GM23248 (cell line): ENCODE measurements around the gene COL8A1. TPM values are rescaled to one million over a fixed set of nuclear protein-coding genes. Genes with fewer than 3 reads are reported as not detected.

ENCODE experiments used
- DNase-seq: peaks from one replicate; pipeline ENCODE4 v3.0.0-alpha.2; 2015
- H2AFZ ChIP-seq: fragments of 200-600 bp; sonication (generic); 2 replicates; pipeline ENCODE4 v1.6.1; 2016; ENCODE audit warnings: antibody characterized with exemption
- H3F3A ChIP-seq: fragments of 200-600 bp; sonication (generic); 2 replicates; pipeline ENCODE4 v1.6.1; 2016; ENCODE audit warnings: mild to moderate bottlenecking, antibody characterized with exemption, mixed run types; ENCODE audit not compliant: insufficient read depth
- H3K27ac ChIP-seq: fragments of 200-600 bp; sonication (generic); 2 replicates; pipeline ENCODE4 v1.5.1; 2016; ENCODE audit warnings: mild to moderate bottlenecking
- H3K27me3 ChIP-seq: fragments of 200-600 bp; sonication (generic); replicated peaks from 2 replicates; pipeline ENCODE4 v1.6.1; 2016; ENCODE audit warnings: mild to moderate bottlenecking; ENCODE audit not compliant: insufficient read depth
- H3K36me3 ChIP-seq: fragments of 200-600 bp; sonication (generic); 2 replicates; pipeline ENCODE4 v1.6.1; 2016; ENCODE audit warnings: low read depth, mild to moderate bottlenecking
- H3K4me1 ChIP-seq: fragments of 200-600 bp; sonication (generic); 2 replicates; pipeline ENCODE4 v1.6.1; 2016; ENCODE audit warnings: mild to moderate bottlenecking; ENCODE audit not compliant: insufficient read depth
- H3K4me2 ChIP-seq: fragments of 200-600 bp; sonication (generic); one replicate; pipeline ENCODE4 v1.6.1; 2016; ENCODE audit warnings: mild to moderate bottlenecking; ENCODE audit not compliant: unreplicated experiment
- H3K4me3 ChIP-seq: fragments of 200-600 bp; sonication (generic); 2 replicates; pipeline ENCODE4 v1.5.1; 2016; ENCODE audit warnings: mild to moderate bottlenecking
- H3K79me2 ChIP-seq: fragments of 200-600 bp; sonication (generic); 2 replicates; pipeline ENCODE4 v1.6.1; 2016; ENCODE audit warnings: mild to moderate bottlenecking; ENCODE audit not compliant: insufficient read depth
- H3K9ac ChIP-seq: fragments of 200-600 bp; sonication (generic); 2 replicates; pipeline ENCODE4 v1.6.1; 2016; ENCODE audit warnings: mild to moderate bottlenecking
- H3K9me2 ChIP-seq: fragments of 200-600 bp; sonication (generic); 2 replicates; pipeline ENCODE4 v1.6.1; 2016; ENCODE audit warnings: mixed run types, mild to moderate bottlenecking, moderate library complexity; ENCODE audit not compliant: insufficient read depth
- H3K9me3 ChIP-seq: fragments of 200-600 bp; sonication (generic); one replicate; pipeline ENCODE4 v1.6.1; 2017; ENCODE audit warnings: low read depth
- H4K20me1 ChIP-seq: fragments of 200-600 bp; sonication (generic); 2 replicates; pipeline ENCODE4 v1.6.0; 2016; ENCODE audit not compliant: insufficient read depth
- EZH2 ChIP-seq: fragments of 200-600 bp; sonication (generic); IDR thresholded peaks from 2 replicates; pipeline ENCODE4 v1.6.1; 2018; ENCODE audit warnings: antibody characterized with exemption, mild to moderate bottlenecking; ENCODE audit not compliant: insufficient read depth, poor library complexity, severe bottlenecking
- EZH2phosphoT487 ChIP-seq: fragments of 200-600 bp; sonication (generic); IDR thresholded peaks from 2 replicates; pipeline ENCODE4 v1.6.1; 2018; ENCODE audit warnings: antibody characterized with exemption, moderate library complexity, mild to moderate bottlenecking, low read depth; ENCODE audit not compliant: insufficient read depth
- WGBS, 2 experiments: methylation state at CpG; one replicate each; pipeline ENCODE4 v1.1.6; 2015 to 2017; ENCODE audit warnings: low lambda C conversion rate in 2 of 2, low coverage in 1 of 2; ENCODE audit errors: missing lambda C conversion rate in 2 of 2; 5-methylcytosine and 5-hydroxymethylcytosine counted together
- in situ Hi-C: fragments of 300-500 bp; cut with MboI; formaldehyde crosslinking; loops from 2 replicates; pipeline ENCODE4 v1.15.0; 2020
- polyA plus RNA-seq: library from polyadenylated mRNA; unstranded; fragments of >200 nt; fragmentation: Nextera tagmentation; extraction: Ambion mirVana; gene quantifications from 2 replicates; pipeline ENCODE4 v1.2.1, GENCODE V29; 2016
- total RNA-seq: library from RNA; depleted of rRNA; stranded (reverse); fragments of >200 nt; shearing (Covaris generic); gene quantifications from 2 replicates; pipeline ENCODE4 v1.2.3, GENCODE V29; 2014

Gene COL8A1
- total and polyA plus RNA-seq, 2 experiments from 2014 or later, result 164 to 189 TPM

- no peak for DNase-seq
- Histone ChIP-seq H3K9ac (no peak overlapping the region), H3K27ac (no peak overlapping the region), H3K36me3 (no peaks in the 10 kb centered on the region), H3K79me2 (no peaks in the 10 kb centered on the region), H3F3A (peaks cover 35% of the 10 kb centered on the region), H3K9me3 (no peaks in the 10 kb centered on the region), H3K27me3 (no peaks in the 10 kb centered on the region), H3K4me1 (peaks cover 47% of the 10 kb centered on the region), H3K4me2 (no peak overlapping the region), H3K4me3 (no peak overlapping the region), H2AFZ (no peak overlapping the region), H4K20me1 (no peaks in the 10 kb centered on the region), H3K9me2 (no peaks in the 10 kb centered on the region)
- WGBS, 2 experiments, result 74 to 76% methylated on average over 2 of the region's 2 CpGs
- in situ Hi-C loops, result no loop called here
- no peak for TF ChIP-seq EZH2phosphoT487
- no peak for TF ChIP-seq EZH2
Measured at GRCh38 chr3:99777708-99778107, 139.3 kb downstream of the COL8A1 start.

- peaks cover 46% of the 10 kb centered on the region for H3K4me1 ChIP-seq
- H3K9me2 ChIP-seq, result no peaks in the 10 kb centered on the region
- no peaks in the 10 kb centered on the region for H3K36me3 ChIP-seq
- TF ChIP-seq EZH2 (no peak), EZH2phosphoT487 (no peak)
- H3K4me3 ChIP-seq, result 0 out of 2 replicates have a peak overlapping the region, but pooled peaks have one; percentile 1
- 0 out of 2 replicates have a peak, but pooled peaks cover 23% of the 10 kb centered on the region for H3F3A ChIP-seq
- H3K27me3 ChIP-seq, result no peaks in the 10 kb centered on the region
- whole genome bisulfite sequencing, 2 experiments, result 43 to 47% methylated on average over 3 of the region's 3 CpGs
- H3K9me3 ChIP-seq, result no peaks in the 10 kb centered on the region
- no peak overlapping the region for H2AFZ ChIP-seq
- H4K20me1 ChIP-seq, result no peaks in the 10 kb centered on the region
- H3K79me2 ChIP-seq, result no peaks in the 10 kb centered on the region
- in situ Hi-C loops, result no loop called here
- H3K27ac ChIP-seq, result 0 out of 2 replicates have a peak overlapping the region, but pooled peaks have one; percentile 16
- H3K4me2 ChIP-seq, result no peak overlapping the region
- DNase-seq, result peak; percentile 15
- H3K9ac ChIP-seq, result no peak overlapping the region
Measured at GRCh38 chr3:99780749-99781148, 142.4 kb downstream of the COL8A1 start.

GRCh38 chr3:99781761-99782160 is 143.4 kb downstream of the COL8A1 start:
- Histone ChIP-seq H3K9ac (no peak overlapping the region), H3K4me1 (peaks cover 44% of the 10 kb centered on the region), H3F3A (0 out of 2 replicates have a peak, but pooled peaks cover 23% of the 10 kb centered on the region), H3K27me3 (no peaks in the 10 kb centered on the region), H4K20me1 (no peaks in the 10 kb centered on the region), H3K27ac (no peak overlapping the region), H3K9me3 (no peaks in the 10 kb centered on the region), H3K9me2 (no peaks in the 10 kb centered on the region), H3K4me3 (no peak overlapping the region), H3K79me2 (no peaks in the 10 kb centered on the region), H2AFZ (no peak overlapping the region), H3K4me2 (peak overlapping the region; percentile 61), H3K36me3 (no peaks in the 10 kb centered on the region)
- WGBS, 2 experiments, result 76% methylated on average over 3 of the region's 3 CpGs
- peak; percentile 60 for DNase-seq
- TF ChIP-seq EZH2phosphoT487 (no peak), EZH2 (no peak)
- in situ Hi-C loops, result no loop called here

GRCh38 chr3:99783011-99783573 is 144.7 kb downstream of the COL8A1 start:
- Histone ChIP-seq H4K20me1 (no peaks in the 10 kb centered on the region), H3K4me1 (peaks cover 37% of the 10 kb centered on the region), H3K36me3 (no peaks in the 10 kb centered on the region), H3K27me3 (no peaks in the 10 kb centered on the region), H3K9me2 (no peaks in the 10 kb centered on the region), H3K27ac (peak overlapping the region; percentile 64), H3K9me3 (no peaks in the 10 kb centered on the region), H3K9ac (peak overlapping the region; percentile 8; the same call in 1 of the 2 replicates), H3K79me2 (no peaks in the 10 kb centered on the region), H3K4me3 (peak overlapping the region; percentile 36), H2AFZ (no peak overlapping the region), H3F3A (0 out of 2 replicates have a peak, but pooled peaks cover 23% of the 10 kb centered on the region), H3K4me2 (peak overlapping the region; percentile 61)
- 2 to 3% methylated on average over 5 of the region's 5 CpGs for WGBS, 2 experiments
- in situ Hi-C loops, result no loop called here
- TF ChIP-seq EZH2, result no peak
- TF ChIP-seq EZH2phosphoT487, result peak; percentile 78; the same call in 1 of the 2 replicates
- DNase-seq, result peak; percentile 94
